K562 (cell line): ENCODE results near the gene PPM1H. TPM values are rescaled to one million over a fixed set of nuclear protein-coding genes. Genes with fewer than 3 reads are reported as not detected.

Experiments
- ATF4 ChIP-seq: fragments of 450-650 bp; formaldehyde crosslinking; IDR thresholded peaks from 2 replicates; pipeline ENCODE4 v1.4.0; 2022; ENCODE audit warnings: mild to moderate bottlenecking, moderate library complexity
- CSDE1 ChIP-seq, 2 experiments: fragments of 450-650 bp; IDR thresholded peaks; 2 replicates each; pipeline ENCODE4 v1.6.1; 2016; ENCODE audit warnings: mild to moderate bottlenecking in 1 of 2
- CTBP1 ChIP-seq: fragments of 450-650 bp; IDR thresholded peaks from 2 replicates; pipeline ENCODE4 v1.6.1; 2016; ENCODE audit warnings: borderline replicate concordance
- CXXC5 ChIP-seq: fragments of 250-450 bp; sonication (Bioruptor Pico); IDR thresholded peaks from 2 replicates; pipeline ENCODE4 v1.8.0; 2022; ENCODE audit warnings: inconsistent platforms, mild to moderate bottlenecking, moderate library complexity
- GATAD2A ChIP-seq: fragments of 450-650 bp; IDR thresholded peaks from 2 replicates; pipeline ENCODE4 v1.6.1; 2017
- KLF13 ChIP-seq: fragments of 450-650 bp; IDR thresholded peaks from 2 replicates; pipeline ENCODE4 v1.6.1; 2016; ENCODE audit warnings: missing genetic modification characterization, low read depth, mild to moderate bottlenecking, missing compliant biosample characterization, moderate library complexity, borderline replicate concordance
- MAFK ChIP-seq: IDR thresholded peaks from 2 replicates; pipeline ENCODE4 v1.6.1; 2011; ENCODE audit warnings: low read length, improper control_type of control experiment
- MBD1 ChIP-seq: fragments of 250-450 bp; sonication (Bioruptor Pico); IDR thresholded peaks from 2 replicates; pipeline ENCODE4 v1.8.0; 2022; ENCODE audit warnings: inconsistent platforms
- NEUROD1 ChIP-seq: fragments of 150-350 bp; IDR thresholded peaks from 2 replicates; pipeline ENCODE4 v1.6.1; 2014; ENCODE audit warnings: borderline replicate concordance, low read length, low read depth; ENCODE audit not compliant: partially characterized antibody
- PATZ1 ChIP-seq: fragments of 250-450 bp; sonication (Bioruptor Pico); IDR thresholded peaks from 2 replicates; pipeline ENCODE4 v1.5.0; 2020; ENCODE audit warnings: mild to moderate bottlenecking, borderline replicate concordance
- PURB ChIP-seq: sonication (generic); formaldehyde crosslinking; IDR thresholded peaks from 2 replicates; pipeline ENCODE4 v1.9.0; 2021; ENCODE audit warnings: low read depth, mild to moderate bottlenecking, missing genetic modification reagents
- SAP30 ChIP-seq: fragments of 200-600 bp; sonication (generic); IDR thresholded peaks from 2 replicates; pipeline ENCODE4 v1.6.1; 2012; ENCODE audit warnings: borderline replicate concordance, low read depth, mild to moderate bottlenecking, moderate library complexity, low read length, control low read depth, inconsistent platforms; ENCODE audit not compliant: insufficient read depth, poor library complexity, severe bottlenecking
- SMARCA4 ChIP-seq: fragments of 450-650 bp; IDR thresholded peaks from 2 replicates; pipeline ENCODE4 v1.6.1; 2016
- SMC3 ChIP-seq: conservative IDR thresholded peaks from 2 replicates; pipeline ENCODE4 v1.6.1; 2011; ENCODE audit warnings: low read depth, low read length, improper control_type of control experiment; ENCODE audit not compliant: insufficient read depth
- SRSF1 ChIP-seq: fragments of 200-400 bp; formaldehyde crosslinking; IDR thresholded peaks from 2 replicates; pipeline ENCODE4 v1.6.1; 2017; ENCODE audit warnings: mild to moderate bottlenecking, low read depth, low read length, moderate library complexity
- ZBTB1 ChIP-seq: sonication (generic); formaldehyde crosslinking; IDR thresholded peaks from 2 replicates; pipeline ENCODE4 v1.8.1; 2023; ENCODE audit warnings: missing genetic modification reagents, low read depth, mild to moderate bottlenecking, borderline replicate concordance
- ZNF518B ChIP-seq: fragments of 250-450 bp; sonication (Bioruptor Pico); IDR thresholded peaks from 2 replicates; pipeline ENCODE4 v1.5.0; 2021; ENCODE audit warnings: mild to moderate bottlenecking, moderate library complexity
- ZNF780A ChIP-seq: fragments of 250-450 bp; sonication (Bioruptor Pico); IDR thresholded peaks from 2 replicates; pipeline ENCODE4 v1.5.0; 2021; ENCODE audit warnings: mild to moderate bottlenecking
- polyA plus RNA-seq, 8 experiments: library from polyadenylated mRNA; depleted of rRNA in 4 of 8; stranded (reverse) in 5 of 8; unstranded in 3 of 8; fragments of >200 nt; fragmentation: Nextera tagmentation in 2 of 8; fragmentation: Illumina TruSeq in 1 of 8; extraction: Ambion mirVana in 2 of 8; extraction: Trizol in 1 of 8; gene quantifications; 2 replicates each; pipeline versions ENCODE4 v1.2.1 to v1.2.3, GENCODE V29; 2011 to 2014; ENCODE audit warnings: inconsistent platforms in 1 of 8, missing spikeins in 1 of 8
- total RNA-seq, 7 experiments: library from RNA; depleted of rRNA in 6 of 7; stranded (reverse); fragments of >200 nt in 6 of 7; fragmentation: Illumina TruSeq in 2 of 7; extraction: Trizol in 2 of 7; gene quantifications; 2 replicates each; pipeline versions ENCODE4 v1.2.1 to v1.2.3, GENCODE V29; 2011 to 2021; ENCODE audit warnings: low replicate concordance in 1 of 7

Gene PPM1H
- total and polyA plus RNA-seq, 9 of the 15 experiments (the other 6 are each of a cell fraction or from before 2014, with no cell fraction given) = 5.3 to 29.3 (median 11.3) TPM

GRCh38 chr12:62914443-62915203 is 20.3 kb downstream of the PPM1H start (continued):
- TF ChIP-seq ZNF518B (CRISPR knock-in tag) (no peak), MBD1 (CRISPR knock-in tag) (no peak), SMC3 (no peak), SMARCA4 (no peak; the same call in 1 of the 2 replicates), PURB (CRISPR knock-in tag) (no peak), SRSF1 (no peak), MAFK (peak; percentile 59; the same call in 1 of the 2 replicates), ATF4 (no peak), NEUROD1 (no peak), KLF13 (tag) (no peak), ZNF780A (CRISPR knock-in tag) (no peak), ZBTB1 (no peak), SAP30 (no peak), PATZ1 (CRISPR knock-in tag) (no peak), CTBP1 (peak; percentile 33; the same call in 1 of the 2 replicates), CXXC5 (no peak), CSDE1 (IDR thresholded peaks at IDR 0.05) (no peak), GATAD2A (no peak)
